Liver (tissue), 9 donors: Measurements from ENCODE around the gene TCERG1. TPM values are rescaled to one million over a fixed set of nuclear protein-coding genes. Genes with fewer than 3 reads are reported as not detected.

ENCODE experiments used
- DNase-seq: peaks from one replicate; pipeline ENCODE4 v3.0.0-alpha.2; 2017; ENCODE audit warnings: low spot score
- H3K27ac ChIP-seq, 2 donors: one replicate each; pipeline ENCODE4 v1.7.0; 2013; ENCODE audit warnings: inconsistent platforms in 2 of 2, low read length in 2 of 2, control low read depth in 1 of 2, low read depth in 1 of 2, mild to moderate bottlenecking in 1 of 2
- H3K27me3 ChIP-seq, 4 donors: one replicate each; pipeline versions ENCODE4 v1.6.1 to v1.7.0; 2013; ENCODE audit warnings: low read length in 3 of 4, inconsistent platforms in 1 of 4, mild to moderate bottlenecking in 1 of 4, moderate library complexity in 1 of 4; ENCODE audit not compliant: control insufficient read depth in 4 of 4, insufficient read depth in 4 of 4
- H3K36me3 ChIP-seq, 4 donors: one replicate each; pipeline versions ENCODE4 v1.6.1 to v1.7.0; 2013; ENCODE audit warnings: low read length in 3 of 4, mild to moderate bottlenecking in 3 of 4, low read depth in 1 of 4, moderate library complexity in 1 of 4; ENCODE audit not compliant: control insufficient read depth in 4 of 4, insufficient read depth in 3 of 4
- H3K4me1 ChIP-seq, 4 donors: one replicate each; pipeline versions ENCODE4 v1.6.1 to v1.7.0; 2013; ENCODE audit warnings: low read length in 3 of 4, mild to moderate bottlenecking in 3 of 4, moderate library complexity in 1 of 4; ENCODE audit not compliant: control insufficient read depth in 4 of 4, insufficient read depth in 4 of 4
- H3K4me3 ChIP-seq, 3 donors: one replicate each; pipeline versions ENCODE4 v1.6.1 to v1.7.0; 2013; ENCODE audit warnings: low read length in 3 of 3, control low read depth in 1 of 3, low read depth in 1 of 3, mild to moderate bottlenecking in 1 of 3
- H3K9ac ChIP-seq, 2 donors: one replicate each; pipeline ENCODE4 v1.7.0; 2013; ENCODE audit warnings: low read length in 2 of 2, mild to moderate bottlenecking in 2 of 2, moderate library complexity in 2 of 2, control low read depth in 1 of 2, low read depth in 1 of 2
- H3K9me3 ChIP-seq, 4 donors: one replicate each; pipeline versions ENCODE4 v1.6.1 to v1.7.0; 2013; ENCODE audit warnings: low read length in 3 of 4; ENCODE audit not compliant: control insufficient read depth in 4 of 4
- EGR1 ChIP-seq, 2 donors: IDR thresholded peaks; 2 replicates each; pipeline ENCODE4 v1.6.1; 2016 to 2018; ENCODE audit warnings: antibody characterized with exemption in 2 of 2, low read depth in 2 of 2
- FOXA1 ChIP-seq: IDR thresholded peaks from 2 replicates; pipeline ENCODE4 v1.6.1; 2016; ENCODE audit warnings: antibody characterized with exemption
- FOXA2 ChIP-seq: IDR thresholded peaks from 2 replicates; pipeline ENCODE4 v1.6.1; 2016; ENCODE audit warnings: antibody characterized with exemption
- GABPA ChIP-seq, 2 donors: IDR thresholded peaks in 1 of 2; conservative IDR thresholded peaks in 1 of 2; 2 replicates each; pipeline ENCODE4 v1.6.1; 2016; ENCODE audit warnings: antibody characterized with exemption in 2 of 2, mild to moderate bottlenecking in 1 of 2, moderate library complexity in 1 of 2
- HNF4A ChIP-seq, 2 donors: conservative IDR thresholded peaks; 2 replicates each; pipeline ENCODE4 v1.6.1; 2016; ENCODE audit warnings: antibody characterized with exemption in 2 of 2, mild to moderate bottlenecking in 2 of 2
- HNF4G ChIP-seq: IDR thresholded peaks from 2 replicates; pipeline ENCODE4 v1.6.1; 2016; ENCODE audit warnings: antibody characterized with exemption
- JUND ChIP-seq, 2 donors: IDR thresholded peaks; 2 replicates each; pipeline ENCODE4 v1.6.1; 2016; ENCODE audit warnings: antibody characterized with exemption in 2 of 2
- MAX ChIP-seq: IDR thresholded peaks from 2 replicates; pipeline ENCODE4 v1.6.1; 2016; ENCODE audit warnings: antibody characterized with exemption
- NR2F2 ChIP-seq: IDR thresholded peaks from 2 replicates; pipeline ENCODE4 v1.6.1; 2016; ENCODE audit warnings: antibody characterized with exemption
- RAD21 ChIP-seq, 2 donors: IDR thresholded peaks; 2 replicates each; pipeline ENCODE4 v1.6.1; 2016; ENCODE audit warnings: antibody characterized with exemption in 2 of 2, mild to moderate bottlenecking in 2 of 2
- RXRA ChIP-seq, 2 donors: IDR thresholded peaks; 2 replicates each; pipeline ENCODE4 v1.6.1; 2017 to 2018; ENCODE audit warnings: antibody characterized with exemption in 2 of 2, mild to moderate bottlenecking in 1 of 2
- SP1 ChIP-seq: IDR thresholded peaks from 2 replicates; pipeline ENCODE4 v1.6.1; 2018; ENCODE audit warnings: antibody characterized with exemption, mild to moderate bottlenecking
- TAF1 ChIP-seq: conservative IDR thresholded peaks from 2 replicates; pipeline ENCODE4 v1.6.1; 2016; ENCODE audit warnings: antibody characterized with exemption, mild to moderate bottlenecking
- YY1 ChIP-seq: IDR thresholded peaks from 2 replicates; pipeline ENCODE4 v1.6.1; 2016; ENCODE audit warnings: antibody characterized with exemption, mild to moderate bottlenecking
- ZBTB33 ChIP-seq: IDR thresholded peaks from 2 replicates; pipeline ENCODE4 v1.6.1; 2016; ENCODE audit warnings: antibody characterized with exemption
- WGBS: extraction: QIAGEN DNeasy Blood & Tissue Kit; methylation state at CpG from one replicate; pipeline ENCODE4 v1.1.7; 2013; 5-methylcytosine and 5-hydroxymethylcytosine counted together
- polyA plus RNA-seq, 2 donors: library from polyadenylated mRNA; stranded (reverse) in 1 of 2; unstranded in 1 of 2; fragments of 200-250 nt in 1 of 2; fragments of >200 nt in 1 of 2; fragmentation: Nextera tagmentation in 1 of 2; extraction: Ambion mirVana in 1 of 2; gene quantifications; one replicate each; pipeline versions ENCODE4 v1.2.1 to v1.2.3, GENCODE V29; 2013 to 2015
- total RNA-seq, 2 donors: library from RNA; depleted of rRNA; stranded (reverse); fragments of >200 nt; gene quantifications; one replicate each; pipeline ENCODE4 v1.2.3, GENCODE V29; 2014
- TF ChIP-seq, protein P1 (sequence below): IDR thresholded peaks from 2 replicates; pipeline ENCODE4 v1.6.1; 2016; ENCODE audit warnings: antibody characterized with exemption
- donor health status: healthy.
- donor health status: healthy.
- donor health status: healthy.
- donor health status: healthy.
- donor health status: healthy.

The TCERG1 gene
- total and polyA plus RNA-seq, 4 donors: 7.8 to 26.6 (median 16.0) TPM

DNA sequence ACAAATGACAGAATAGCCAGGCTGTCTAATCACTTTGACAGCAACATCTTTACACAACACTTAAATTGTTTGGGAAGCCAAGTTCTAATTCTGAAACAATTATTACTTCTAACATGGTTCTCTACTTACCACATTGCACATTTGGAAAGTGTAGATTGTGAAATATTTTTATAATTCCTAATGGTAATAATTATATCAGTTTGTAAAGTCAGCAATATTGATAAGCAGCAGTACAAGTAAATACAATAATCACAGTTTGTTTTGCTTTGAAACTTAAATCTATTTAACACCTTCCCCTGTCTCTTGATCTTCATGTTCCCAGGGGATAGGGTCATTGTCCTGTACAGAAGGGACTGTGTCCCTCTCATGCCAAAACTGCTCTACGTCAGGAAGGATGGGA lies 67.4 kb downstream of the TCERG1 start (continued):
- no peak for TF ChIP-seq MAX
- TF ChIP-seq, protein P1, sequence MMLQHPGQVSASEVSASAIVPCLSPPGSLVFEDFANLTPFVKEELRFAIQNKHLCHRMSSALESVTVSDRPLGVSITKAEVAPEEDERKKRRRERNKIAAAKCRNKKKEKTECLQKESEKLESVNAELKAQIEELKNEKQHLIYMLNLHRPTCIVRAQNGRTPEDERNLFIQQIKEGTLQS: no peak

GRCh38 chr5:146515473-146516150 lies 68.5 kb downstream of the TCERG1 start:
- TF ChIP-seq TAF1: no peak
- TF ChIP-seq ZBTB33: no peak
- TF ChIP-seq EGR1 (IDR thresholded peaks at IDR 0.05; ENCODE audit: low read depth in 2 of 2): no peak
- TF ChIP-seq YY1: no peak
- no peak for TF ChIP-seq JUND (IDR thresholded peaks at IDR 0.05)
- WGBS: 82% methylated on average over 10 of the region's 10 CpGs
- H3K27me3 ChIP-seq: no peaks in the 10 kb centered on the region
- H3K9ac ChIP-seq: no peak overlapping the region
- peaks cover 2 to 11% (median 10%) of the 10 kb centered on the region in 4 donors for H3K36me3 ChIP-seq
- H3K27ac ChIP-seq: no peak overlapping the region
- no peaks in the 10 kb centered on the region for H3K4me1 ChIP-seq
- no peak for DNase-seq
- H3K4me3 ChIP-seq: no peak overlapping the region
- no peaks in the 10 kb centered on the region for H3K9me3 ChIP-seq

DNA sequence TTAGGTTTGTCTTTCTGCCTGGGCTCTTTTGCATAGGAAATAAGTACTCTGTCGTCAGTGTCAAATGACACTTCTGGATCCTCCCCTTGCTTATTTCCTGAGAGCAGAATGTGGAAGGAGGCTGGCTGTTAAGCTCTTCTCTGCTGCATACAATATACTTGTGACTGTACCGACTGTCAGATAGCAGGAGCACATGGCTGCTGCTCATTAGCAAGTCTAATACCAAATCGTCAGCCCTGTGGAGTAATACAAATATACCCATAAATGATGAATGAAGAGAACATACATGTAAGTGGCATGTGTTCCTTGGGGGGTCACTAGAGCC lies 69.0 kb downstream of the TCERG1 start, which contains the start of gene GPR151:
TSS of gene GPR151 (minus strand) at position 40 of the 325 bp plus-strand sequence. CDS start 77 bp downstream, outside the sequence.
- H3K9me3 ChIP-seq: no peaks in the 10 kb centered on the region
- no peak within 1 kb of the TSS for H3K4me3 ChIP-seq
- peaks cover 2 to 6% (median 5%) of the 10 kb centered on the region in 4 donors for H3K36me3 ChIP-seq
- DNase-seq: no peak
- no peak within 1 kb of the TSS for H3K27ac ChIP-seq
- no peak for TF ChIP-seq FOXA2
- no peak for TF ChIP-seq GABPA (IDR thresholded peaks at IDR 0.05 in 1 of 2, conservative IDR thresholded peaks at IDR 0.05 in 1 of 2)
- TF ChIP-seq, protein P1: no peak
- TF ChIP-seq HNF4G: no peak
- 37% methylated on average over 3 of the region's 3 CpGs for WGBS
- no peaks in the 10 kb centered on the region for H3K27me3 ChIP-seq
- H3K4me1 ChIP-seq: no peaks in the 10 kb centered on the region
- H3K9ac ChIP-seq: no peak within 1 kb of the TSS

DNA sequence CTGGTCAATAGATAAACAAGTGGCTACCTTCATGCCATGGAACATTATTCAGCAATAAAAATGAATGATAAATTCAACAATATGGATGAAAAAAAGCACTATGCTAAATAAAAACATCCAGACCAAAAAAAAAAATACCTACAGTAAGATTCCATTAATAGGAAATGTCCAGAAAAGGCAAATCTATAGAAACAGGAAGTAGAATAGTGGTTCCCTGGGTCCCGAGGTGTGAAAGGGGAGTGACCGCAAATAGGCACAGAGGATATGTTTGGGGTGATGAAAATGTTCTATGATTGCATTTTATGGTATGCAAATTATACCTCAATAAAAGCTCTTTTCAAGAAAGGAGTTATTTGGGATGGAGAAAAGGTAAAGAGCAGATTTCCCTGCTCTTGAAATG lies 72.4 kb downstream of the TCERG1 start:
- TF ChIP-seq SP1 (no peak), YY1 (no peak), RXRA (IDR thresholded peaks at IDR 0.05) (no peak), MAX (no peak), HNF4G (no peak), RAD21 (IDR thresholded peaks at IDR 0.05) (no peak), FOXA1 (no peak), JUND (IDR thresholded peaks at IDR 0.05) (no peak), NR2F2 (no peak), HNF4A (conservative IDR thresholded peaks at IDR 0.05) (no peak), FOXA2 (no peak)
- H3K4me3 ChIP-seq: no peak overlapping the region
- H3K36me3 ChIP-seq: no peaks in the 10 kb centered on the region
- no peaks in the 10 kb centered on the region for H3K9me3 ChIP-seq
- H3K9ac ChIP-seq: no peak overlapping the region
- no peaks in the 10 kb centered on the region for H3K27me3 ChIP-seq
- no peaks in the 10 kb centered on the region for H3K4me1 ChIP-seq
- DNase-seq: no peak
- WGBS: 74% methylated on average over 2 of the region's 2 CpGs
- H3K27ac ChIP-seq: no peak overlapping the region
